NCI-H2107 treated with DMSO at 0.1 percent for 48 hours (cell line): ENCODE data around the gene GJB6.
A peak's percentile ranks its signal among the peaks of the same experiment; 100 is the strongest.

Experiments used
- DNase-seq: peaks from one replicate; lab custom pipeline; 2025; ENCODE audit not compliant: unreplicated experiment; lab: John Stamatoyannopoulos, UW

Gene GJB6

DNA sequence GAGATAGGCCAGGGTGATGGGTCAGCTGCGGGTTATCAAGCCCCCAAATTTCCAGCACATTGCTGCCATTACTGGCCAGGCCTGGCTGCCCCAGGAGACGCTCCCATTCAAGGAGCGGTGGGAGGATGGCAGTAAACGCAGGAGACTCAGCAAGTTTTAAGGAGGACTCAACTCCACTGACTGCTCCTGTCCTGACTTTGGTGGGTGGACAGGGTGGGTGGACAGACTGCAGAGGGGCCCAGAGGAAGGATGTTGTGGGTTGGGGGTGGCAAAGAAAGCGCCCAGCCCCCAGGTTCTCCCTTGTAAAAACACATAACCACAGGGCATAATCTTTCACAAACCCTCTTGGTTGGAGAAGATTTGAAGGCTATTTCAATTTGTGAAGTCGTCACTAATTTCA lies 4.4 kb downstream of the GJB6 start:
- DNase-seq = no peak

DNA sequence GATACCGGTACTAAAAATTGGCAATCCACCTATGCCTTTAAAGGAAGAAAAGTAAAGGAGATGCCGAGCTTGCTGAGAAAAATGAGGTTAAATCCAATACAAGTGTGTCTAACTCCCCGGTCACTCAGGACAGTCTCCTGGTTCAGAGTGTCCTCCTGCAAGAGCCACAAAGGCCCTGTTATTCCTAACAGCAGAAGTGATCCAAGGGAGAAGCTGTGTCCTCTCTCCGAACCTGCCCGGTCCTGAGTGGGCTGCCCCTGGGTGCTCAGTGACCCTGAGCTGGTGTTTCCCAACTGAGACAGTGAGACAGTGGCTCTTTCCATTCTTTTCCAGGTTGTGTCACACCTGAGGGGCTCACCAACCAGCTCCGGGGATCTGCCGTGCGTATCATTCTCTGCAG lies 4.8 kb downstream of the GJB6 start:
- no peak for DNase-seq

DNA sequence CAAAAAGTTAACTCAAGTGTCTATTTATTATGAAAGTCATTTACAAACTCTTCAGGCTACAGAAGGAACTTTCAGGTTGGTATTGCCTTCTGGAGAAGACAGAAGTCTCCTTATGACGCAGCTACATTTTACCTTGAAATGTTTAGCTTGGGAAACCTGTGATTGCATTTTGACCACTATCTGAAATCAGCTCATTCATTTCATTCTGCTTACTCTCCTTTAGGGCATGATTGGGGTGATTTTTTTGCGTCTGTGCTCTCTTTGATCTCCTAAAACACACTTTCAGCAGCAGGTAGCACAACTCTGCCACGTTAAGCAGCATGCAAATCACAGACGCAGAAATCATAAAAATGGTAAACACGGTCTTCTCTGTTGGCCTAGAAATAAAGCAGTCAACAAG lies 9.6 kb downstream of the GJB6 start:
- no peak for DNase-seq

DNA sequence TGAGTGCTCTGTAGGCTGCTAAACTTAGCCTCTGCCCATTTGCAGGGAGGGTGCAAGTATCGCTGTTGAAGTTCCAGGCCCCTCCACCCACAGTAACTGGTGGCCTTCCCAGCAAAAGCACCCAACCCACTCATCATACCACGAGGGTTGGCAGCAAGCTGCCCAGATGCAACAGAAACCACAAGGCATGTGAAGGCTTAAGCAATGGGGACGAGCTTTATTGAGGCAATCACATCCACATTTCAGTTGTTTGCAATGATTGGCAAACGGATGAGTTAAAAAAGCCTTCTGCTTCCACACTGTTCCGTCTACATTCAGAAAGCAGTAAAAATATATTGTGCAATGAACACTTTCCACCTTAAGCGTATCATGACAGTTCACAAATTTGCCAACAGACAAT lies 10.3 kb downstream of the GJB6 start:
- DNase-seq = no peak

DNA sequence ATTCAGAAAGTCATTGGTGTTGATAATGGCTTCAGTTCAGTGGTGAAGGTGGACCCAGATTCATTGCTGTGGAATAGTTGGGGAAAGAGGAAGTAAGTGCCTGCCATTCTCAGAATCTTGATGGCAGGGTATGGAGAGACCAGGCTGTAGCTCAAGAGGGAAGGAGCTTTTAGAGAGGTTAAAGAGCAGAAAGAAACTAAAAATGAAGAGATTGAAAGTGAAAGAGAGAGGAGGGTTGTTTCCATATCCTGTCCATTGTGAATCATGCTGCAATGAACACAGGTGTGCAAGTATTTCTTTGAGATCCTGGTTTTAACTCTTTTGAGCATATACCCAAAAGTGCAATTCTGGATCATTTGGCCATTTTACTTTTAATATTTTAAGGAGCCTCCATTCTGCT lies 12.5 kb downstream of the GJB6 start:
- DNase-seq = no peak

DNA sequence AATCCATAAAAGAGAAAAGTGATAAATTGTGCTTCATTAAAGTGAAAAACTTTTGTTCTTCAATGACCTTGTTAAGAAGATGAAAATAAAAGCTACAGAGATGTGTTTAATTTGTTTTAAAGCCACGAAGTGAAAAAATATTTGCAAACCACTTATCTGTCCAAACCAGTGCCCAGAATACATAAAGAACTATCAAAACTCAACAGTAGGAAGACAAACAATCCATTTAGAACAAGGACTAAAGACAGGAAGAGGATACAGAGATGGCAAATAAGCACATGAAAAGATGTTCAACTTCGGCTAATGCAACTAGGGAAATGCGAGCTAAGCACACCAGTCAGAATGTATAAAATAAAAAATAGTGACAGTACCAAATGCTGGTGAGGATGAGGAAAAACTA lies 15.0 kb downstream of the GJB6 start:
- no peak for DNase-seq

DNA sequence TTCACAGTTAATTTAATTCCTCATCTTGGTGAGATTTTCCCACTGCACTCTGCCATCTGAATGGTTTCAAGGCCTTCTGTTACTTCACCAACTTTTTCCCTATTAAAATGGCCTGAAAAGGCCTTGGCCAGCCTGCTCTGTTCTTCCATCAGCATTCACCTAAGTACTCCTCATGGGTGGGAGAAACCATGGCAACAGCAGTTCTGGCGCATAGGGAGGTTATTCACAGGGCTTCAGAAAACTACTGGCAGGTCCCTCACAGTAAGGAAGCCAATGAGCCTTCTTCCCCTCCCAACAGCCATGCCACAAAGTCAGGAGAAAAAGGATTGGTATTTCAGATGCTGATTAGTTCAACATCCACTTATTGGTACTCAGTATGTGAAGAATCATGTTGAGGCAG lies 22.2 kb downstream of the GJB6 start:
- DNase-seq = no peak

DNA sequence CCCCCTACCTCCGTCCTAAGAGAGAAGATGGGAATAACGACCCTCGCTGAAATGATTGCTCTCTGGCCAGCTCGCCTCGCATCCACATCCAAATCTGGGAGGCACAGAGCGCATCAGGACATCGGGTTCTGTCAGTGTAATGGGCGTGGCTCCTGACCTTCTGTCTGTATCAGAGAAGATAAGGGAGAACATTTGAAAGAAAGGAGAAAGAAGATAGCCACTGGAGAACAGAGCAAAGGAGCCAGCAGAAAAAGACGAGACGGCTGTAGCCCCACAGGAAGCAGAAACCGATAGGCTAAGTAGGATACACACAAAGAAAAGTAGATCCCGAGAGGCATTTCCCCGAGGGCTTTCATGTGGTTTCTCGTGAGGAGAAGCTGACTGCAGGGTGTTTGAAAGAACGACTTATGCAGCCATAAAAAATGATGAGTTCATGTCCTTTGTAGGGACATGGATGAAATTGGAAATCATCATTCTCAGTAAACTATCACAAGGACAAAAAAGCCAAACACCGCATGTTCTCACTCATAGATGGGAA lies 25.4 kb downstream of the GJB6 start:
- no peak for DNase-seq

DNA sequence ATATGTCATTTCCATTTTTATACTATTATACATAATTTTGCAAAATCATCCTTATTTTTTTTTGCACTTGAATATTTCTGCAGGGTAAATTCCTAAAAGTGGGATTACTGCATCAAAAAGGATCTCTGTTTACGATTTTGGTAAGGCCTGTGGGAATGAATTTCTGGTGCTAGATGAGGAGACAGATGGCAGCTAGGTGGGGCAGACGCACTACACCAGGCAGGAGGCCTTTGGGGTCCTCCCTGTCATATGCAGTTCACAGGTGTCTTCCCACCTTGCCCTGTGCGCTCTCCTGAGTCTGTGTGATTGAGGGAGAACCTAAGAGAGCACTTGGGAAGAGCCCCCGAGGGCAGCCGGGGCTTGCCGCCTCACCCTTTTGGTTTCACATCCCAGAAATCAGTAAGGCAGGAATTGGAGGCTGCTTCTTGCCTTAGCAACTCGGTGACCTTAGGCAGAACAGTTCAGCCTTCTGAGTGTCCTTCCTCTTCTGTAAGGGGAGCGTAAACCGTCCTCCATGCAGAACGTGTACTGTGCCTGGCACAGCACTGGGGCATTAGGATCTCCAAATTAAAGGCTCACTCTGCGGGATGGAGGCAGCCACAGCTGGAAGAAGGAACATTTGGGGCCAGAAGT lies 25.9 kb downstream of the GJB6 start:
- no peak for DNase-seq

DNA sequence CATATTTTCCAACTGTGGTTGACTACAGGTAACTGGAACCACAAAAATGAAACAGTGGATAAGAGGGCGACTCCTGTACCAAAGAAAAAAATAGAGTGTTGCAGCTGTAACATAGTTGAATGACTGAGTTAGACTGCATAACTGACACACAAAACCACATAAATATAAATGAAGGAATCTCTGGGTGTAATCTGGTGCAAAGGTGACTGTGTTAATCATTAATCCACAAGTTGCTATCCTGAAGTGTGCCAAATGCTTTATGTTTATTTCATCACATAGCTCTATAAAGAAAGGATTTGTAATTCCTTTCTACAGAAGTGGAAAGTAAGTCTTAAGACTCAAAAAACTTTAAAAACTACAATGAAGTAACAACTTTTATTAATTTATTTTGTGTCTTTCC lies 33.3 kb downstream of the GJB6 start:
- DNase-seq = no peak

DNA sequence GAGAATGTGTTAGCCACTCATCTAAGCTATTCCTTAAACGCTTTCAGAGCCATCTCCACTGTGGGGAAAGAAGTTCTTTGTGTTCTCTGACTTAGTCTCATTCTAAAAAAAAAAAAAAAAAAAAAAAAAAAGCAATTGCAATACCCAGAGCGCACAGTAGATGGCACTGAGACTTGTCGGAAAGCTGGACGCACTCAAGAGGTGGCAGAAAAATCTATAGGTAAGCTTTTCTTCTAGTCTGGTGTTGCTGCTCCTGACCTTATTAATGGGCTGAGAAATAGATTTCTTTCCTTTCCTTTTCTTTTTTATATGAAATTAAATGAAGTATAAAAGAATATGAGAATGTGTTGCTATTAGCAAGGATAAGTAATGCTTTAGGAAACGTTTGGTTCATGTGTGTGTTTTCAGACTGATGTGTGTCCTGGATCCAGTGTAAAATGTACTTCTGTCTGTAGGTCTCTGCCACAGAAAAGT lies 34.7 kb downstream of the GJB6 start:
- peak; percentile 43 for DNase-seq

DNA sequence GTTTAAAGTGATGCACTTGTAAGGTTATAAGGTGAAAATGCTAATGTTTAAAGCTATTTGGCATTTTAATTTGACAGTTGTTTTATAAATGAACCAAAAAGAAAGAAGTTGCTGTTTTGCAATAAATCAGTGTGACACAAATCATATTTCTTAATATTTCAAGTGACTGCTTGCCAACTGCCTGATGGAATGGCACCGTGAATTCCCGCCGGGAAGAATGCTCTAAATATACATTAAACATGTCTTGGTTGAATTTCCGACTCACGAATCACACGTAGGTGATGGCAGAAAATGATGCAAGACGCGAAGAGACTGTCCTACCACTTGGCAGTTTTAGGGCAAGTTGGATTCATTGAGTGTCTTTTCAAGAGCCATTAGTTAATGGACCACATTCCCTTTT lies 36.3 kb downstream of the GJB6 start:
- no peak for DNase-seq

DNA sequence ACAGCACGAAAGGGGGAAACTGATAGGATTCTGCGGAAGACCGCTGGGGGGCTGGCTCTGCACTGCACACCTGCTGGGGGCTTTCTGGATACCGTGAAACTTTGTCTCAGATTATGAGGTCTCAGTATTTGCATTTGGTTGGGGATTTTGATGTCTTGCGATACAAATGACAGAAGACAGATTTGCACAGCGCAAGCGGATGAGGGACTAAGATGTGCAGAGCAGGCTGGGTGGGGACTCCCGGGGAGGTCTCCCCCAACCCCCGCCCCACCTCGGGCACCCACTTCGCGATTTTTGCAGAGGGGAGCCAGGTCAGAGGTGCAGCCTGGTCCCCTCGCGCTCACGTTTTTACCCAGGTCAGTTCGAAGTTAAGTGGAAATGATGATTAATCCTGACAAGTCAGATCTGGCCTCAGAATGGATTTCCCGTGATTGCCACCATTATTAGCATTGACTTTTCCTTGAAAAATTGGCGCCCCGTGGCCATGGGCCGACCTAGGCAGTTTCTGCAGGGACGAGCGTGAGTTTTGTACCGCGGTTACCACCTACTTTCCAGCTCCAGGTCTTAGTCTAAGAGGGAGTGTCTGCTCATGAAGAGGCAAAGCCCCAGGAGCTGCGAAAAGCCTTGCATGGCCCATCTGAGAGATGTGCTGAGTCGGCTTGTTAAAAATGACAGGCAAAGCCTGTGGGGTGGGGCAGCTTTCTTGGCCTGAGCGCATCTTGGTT lies 38.0 kb downstream of the GJB6 start:
- no peak for DNase-seq

DNA sequence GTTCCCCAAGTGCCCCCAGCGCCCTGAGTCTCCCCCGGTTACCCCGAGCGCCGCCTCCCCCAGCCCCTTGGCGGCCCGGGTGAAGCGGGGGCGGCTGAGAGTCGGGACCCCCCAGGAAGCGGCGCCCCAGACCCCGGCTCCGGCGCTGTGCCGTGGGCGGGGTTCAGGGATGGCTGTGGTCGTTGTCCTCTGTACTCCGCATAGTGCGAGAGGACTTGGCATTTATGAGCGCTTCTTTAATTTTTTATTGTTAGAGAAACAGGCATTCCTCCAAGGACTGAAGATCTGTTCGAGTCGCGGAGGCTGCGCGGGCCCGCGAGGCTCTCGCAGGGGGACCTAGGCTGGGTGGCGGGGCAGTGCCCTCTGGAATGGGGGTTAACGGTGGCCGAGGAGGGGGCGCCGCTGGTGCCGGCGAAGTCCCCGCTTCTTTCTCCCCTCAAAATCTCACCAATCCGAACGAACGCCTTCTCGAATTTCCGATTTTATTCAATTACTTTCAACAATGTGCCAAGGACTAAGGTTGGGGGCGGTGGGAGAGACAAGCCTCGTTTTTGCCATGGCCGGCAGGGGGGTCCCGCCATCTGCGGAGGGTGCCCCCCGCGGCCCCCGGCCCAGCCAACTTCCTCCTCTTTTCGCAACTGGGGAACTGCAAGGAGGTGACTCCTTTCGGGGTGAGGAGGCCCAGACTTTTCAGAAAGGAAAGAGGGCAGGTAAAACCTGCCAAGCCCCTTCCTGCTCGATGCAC lies 38.8 kb downstream of the GJB6 start:
- no peak for DNase-seq

DNA sequence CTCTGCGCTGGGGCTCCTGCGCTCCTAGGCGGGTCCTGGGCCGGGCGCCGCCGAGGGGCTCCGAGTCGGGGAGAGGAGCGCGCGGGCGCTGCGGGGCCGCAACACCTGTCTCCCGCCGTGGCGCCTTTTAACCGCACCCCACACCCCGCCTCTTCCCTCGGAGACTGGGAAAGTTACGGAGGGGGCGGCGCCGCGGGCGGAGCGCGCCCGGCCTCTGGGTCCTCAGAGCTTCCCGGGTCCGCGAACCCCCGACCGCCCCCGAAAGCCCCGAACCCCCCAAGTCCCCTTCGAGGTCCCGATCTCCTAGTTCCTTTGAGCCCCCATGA lies 39.3 kb downstream of the GJB6 start, which contains the start of gene GJB2:
GJB2 (minus strand) TSS at position 103 of the 326 bp plus-strand sequence. CDS start 3,357 bp downstream, outside the sequence.
- DNase-seq = no peak

DNA sequence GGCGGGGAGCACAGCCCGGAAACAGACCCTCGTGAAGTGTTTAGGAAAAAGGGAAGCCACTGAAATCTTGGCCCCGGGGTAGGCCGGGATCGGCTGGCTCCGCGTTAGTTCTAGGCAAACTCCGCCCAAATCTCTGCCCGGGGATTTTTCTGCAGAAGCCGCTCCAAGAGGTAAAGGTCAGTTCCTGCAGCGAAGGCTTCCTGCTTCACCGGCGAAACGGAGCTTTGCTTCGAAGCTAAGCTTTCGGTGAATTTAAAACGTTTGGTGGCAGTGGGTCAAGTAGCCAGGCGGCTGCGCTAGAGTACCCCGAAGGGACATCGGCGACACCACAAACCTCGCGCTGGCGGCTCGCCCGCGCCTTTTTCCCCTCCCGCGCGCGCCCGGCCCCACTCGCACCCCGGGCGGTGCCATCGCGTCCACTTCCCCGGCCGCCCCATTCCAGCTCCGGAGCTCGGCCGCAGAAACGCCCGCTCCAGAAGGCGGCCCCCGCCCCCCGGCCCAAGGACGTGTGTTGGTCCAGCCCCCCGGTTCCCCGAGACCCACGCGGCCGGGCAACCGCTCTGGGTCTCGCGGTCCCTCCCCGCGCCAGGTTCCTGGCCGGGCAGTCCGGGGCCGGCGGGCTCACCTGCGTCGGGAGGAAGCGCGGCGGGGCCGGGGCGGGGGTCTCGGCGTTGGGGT lies 39.8 kb downstream of the GJB6 start:
- no peak for DNase-seq

DNA sequence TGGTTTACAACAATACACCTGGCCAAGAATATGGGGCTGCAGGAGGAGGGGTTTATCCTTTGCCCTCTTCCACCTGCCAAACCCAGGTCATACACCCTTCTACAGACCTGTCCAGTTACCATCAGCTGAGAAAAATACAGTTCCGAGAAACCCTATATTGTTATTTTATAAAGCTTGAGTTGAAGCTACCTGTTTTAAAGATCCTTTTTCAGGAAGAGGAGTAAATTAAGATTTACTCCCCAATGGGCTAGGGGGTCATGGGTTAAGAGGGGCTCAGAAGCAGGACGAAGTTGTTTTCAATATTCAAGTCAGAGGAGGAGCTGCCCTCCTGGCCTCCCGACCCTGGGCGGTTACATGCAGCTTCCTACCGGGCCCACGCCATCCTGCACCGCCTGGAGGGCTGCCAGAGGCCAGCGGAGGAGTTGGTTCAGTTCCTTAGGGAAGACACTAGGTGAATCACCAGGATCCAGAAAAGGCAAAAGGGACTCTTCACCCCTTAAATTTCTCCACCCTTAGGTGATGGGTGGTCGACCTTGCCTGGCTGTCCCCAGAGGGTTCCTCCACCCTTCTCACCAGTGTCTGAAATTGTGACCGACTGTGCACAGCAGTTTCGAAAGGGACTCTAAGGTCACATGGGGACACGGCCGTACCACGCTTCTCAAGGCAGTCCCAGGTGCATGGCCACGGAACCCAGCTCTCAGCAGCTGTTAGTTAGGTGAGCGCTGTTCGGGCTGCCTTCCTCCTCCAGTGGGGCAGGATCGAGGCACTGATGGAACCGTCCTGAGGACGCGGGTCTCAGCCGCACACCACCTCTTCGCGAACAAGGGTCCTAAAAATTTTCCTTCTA lies 40.6 kb downstream of the GJB6 start:
- no peak for DNase-seq

DNA sequence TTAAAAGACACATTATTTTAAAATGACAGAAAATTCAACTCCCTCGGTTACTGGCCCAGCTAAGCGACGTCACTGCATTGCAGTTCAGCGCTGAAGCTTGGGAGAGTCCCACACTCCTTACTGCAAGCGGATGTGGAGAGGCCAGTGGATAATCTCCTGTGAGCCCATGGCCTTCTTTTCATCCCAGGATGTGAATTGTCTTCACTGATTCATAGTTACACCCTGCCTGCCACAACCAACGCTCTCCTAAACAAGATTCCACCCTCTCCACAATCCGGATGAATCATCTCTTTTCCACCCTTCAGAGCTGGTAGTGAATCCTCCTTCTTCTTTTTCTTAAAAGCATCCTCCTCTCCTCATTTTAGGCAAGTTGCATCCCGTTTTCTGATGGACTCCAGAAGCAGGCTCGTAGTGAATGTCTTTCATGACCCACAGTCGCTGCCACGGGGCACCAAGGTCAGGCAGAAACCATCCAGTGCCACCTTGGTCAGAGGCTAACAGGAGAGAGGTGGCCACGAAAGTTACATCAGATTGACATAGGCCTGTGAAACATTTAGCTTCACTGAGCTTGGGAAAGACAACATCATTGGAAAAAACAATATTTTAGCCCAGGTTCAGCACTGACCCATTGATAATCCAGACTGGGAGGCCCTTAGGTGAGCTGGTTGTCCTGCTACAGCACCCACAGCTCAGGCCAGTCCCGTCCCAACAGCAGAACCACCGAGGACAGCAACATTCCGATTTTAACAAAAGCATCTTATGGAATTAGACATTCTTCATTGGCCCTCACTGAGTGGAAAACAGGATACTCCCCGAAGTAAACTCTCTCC lies 41.4 kb downstream of the GJB6 start:
- no peak for DNase-seq

DNA sequence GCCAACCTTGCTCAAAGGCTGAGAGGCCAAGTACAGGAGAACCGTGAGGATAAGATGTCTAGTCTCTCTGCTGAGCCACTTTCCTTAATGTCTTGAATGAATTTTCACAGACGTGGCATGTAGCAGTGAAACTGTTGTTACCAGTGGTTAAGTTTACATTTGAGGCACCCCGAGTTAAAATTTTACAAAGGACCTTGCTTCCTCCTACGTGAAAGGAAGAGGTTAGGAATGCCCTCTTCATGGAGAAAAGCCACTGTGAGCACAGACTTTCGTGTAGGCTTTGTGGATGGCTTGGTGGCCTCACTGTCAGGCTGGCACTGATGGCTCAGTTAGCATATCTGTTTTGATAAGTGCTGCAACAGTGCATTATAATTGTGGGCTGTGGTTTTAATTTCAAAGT lies 42.0 kb downstream of the GJB6 start:
- no peak for DNase-seq
